ENCODE data around the gene C9orf50.

DNA sequence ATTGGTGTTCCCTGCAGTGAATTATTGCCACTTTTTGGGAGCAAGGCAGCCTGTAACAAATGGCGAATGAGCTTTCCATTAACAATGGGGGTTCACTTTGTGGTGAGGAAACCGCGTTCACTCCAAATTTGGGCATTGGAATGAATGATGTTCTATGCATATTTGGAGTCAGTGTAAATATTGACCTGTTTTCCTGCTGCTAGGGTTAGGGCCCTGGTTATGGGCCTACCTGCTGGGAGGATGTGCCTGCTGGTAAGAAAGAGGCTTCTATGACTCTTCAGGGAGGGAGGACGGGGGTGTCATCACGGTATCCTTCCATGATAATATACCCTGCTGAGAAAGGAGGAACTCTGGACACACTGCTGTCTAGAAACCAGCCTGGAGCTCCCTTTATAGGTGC is 29.0 kb downstream of the C9orf50 start:
- TF ChIP-seq CTCF (IDR thresholded peaks at IDR 0.05), result no peak
- no peak for TF ChIP-seq POLR2AphosphoS5 (IDR thresholded peaks at IDR 0.05)
- no peak for TF ChIP-seq EP300 (IDR thresholded peaks at IDR 0.05)
- TF ChIP-seq POLR2A (IDR thresholded peaks at IDR 0.05; ENCODE audit: low read depth), result no peak
